ENCODE measurements around the gene ALOX12B.
"Not testable (repeated sequence)": the region's sequence is repeated elsewhere in the genome, so short reads cannot be mapped to it uniquely, and the experiment has no call there.

ALOX12B gene

GRCh38 chr17:8082292-8082691 lies 5.2 kb downstream of the ALOX12B start:
- no peak for DNase-seq (ENCODE audit: low read depth)
- TF ChIP-seq CTCF (conservative IDR thresholded peaks at IDR 0.05; ENCODE audit: low read depth, low read length): no peak
- no peak overlapping the region for H3K4me3 ChIP-seq (ENCODE audit: low read depth, low read length)

GRCh38 chr17:8081876-8082275 lies 5.6 kb downstream of the ALOX12B start:
- no peak overlapping the region for H3K4me3 ChIP-seq (ENCODE audit: low read depth, low read length)
- no peak for TF ChIP-seq CTCF (conservative IDR thresholded peaks at IDR 0.05; ENCODE audit: low read depth, low read length)
- no peak for DNase-seq (ENCODE audit: low read depth)

- H3K4me3 ChIP-seq (ENCODE audit: low read depth, low read length): no peak overlapping the region
- no peak for TF ChIP-seq CTCF (conservative IDR thresholded peaks at IDR 0.05; ENCODE audit: low read depth, low read length)
- no peak for DNase-seq (ENCODE audit: low read depth)
These were observed 6.7 kb downstream of the ALOX12B start for GRCh38 chr17:8080799-8081219.

GRCh38 chr17:8080208-8080798 lies 7.2 kb downstream of the ALOX12B start:
- no peak for TF ChIP-seq CTCF (conservative IDR thresholded peaks at IDR 0.05; ENCODE audit: low read depth, low read length)
- DNase-seq (ENCODE audit: low read depth): no peak
- H3K4me3 ChIP-seq (ENCODE audit: low read depth, low read length): peak overlapping the region; percentile 43

- peak; percentile 49 for DNase-seq (ENCODE audit: low read depth)
- TF ChIP-seq CTCF (conservative IDR thresholded peaks at IDR 0.05; ENCODE audit: low read depth, low read length): peak; percentile 75
- H3K4me3 ChIP-seq (ENCODE audit: low read depth, low read length): peak overlapping the region; percentile 43
These were observed 8.0 kb downstream of the ALOX12B start for GRCh38 chr17:8079291-8080207.

- not testable (repeated sequence) for DNase-seq (ENCODE audit: low read depth); H3K4me3 ChIP-seq (ENCODE audit: low read depth, low read length)
These were observed 9.6 kb downstream of the ALOX12B start for GRCh38 chr17:8077939-8078338.

- no peak for DNase-seq (ENCODE audit: low read depth)
- TF ChIP-seq CTCF (conservative IDR thresholded peaks at IDR 0.05; ENCODE audit: low read depth, low read length): no peak
- no peak overlapping the region for H3K4me3 ChIP-seq (ENCODE audit: low read depth, low read length)
These were observed 10.8 kb downstream of the ALOX12B start for GRCh38 chr17:8076502-8077266.

All from choroid plexus epithelial cell (primary cell).